ACHN (cell line): ENCODE measurements around the gene BCAS4.

ENCODE experiments used
- DNase-seq: peaks from one replicate; pipeline ENCODE4 v3.0.0-alpha.2; 2015
- in situ Hi-C: cut with HindIII; loops from 2 replicates; pipeline ENCODE4 v1.10.0; 2017; ENCODE audit warnings: low sequenced_read_pairs, low pct_ligation_motif_present, low pct_unique_long_range_greater_than_20kb

Gene BCAS4

DNA sequence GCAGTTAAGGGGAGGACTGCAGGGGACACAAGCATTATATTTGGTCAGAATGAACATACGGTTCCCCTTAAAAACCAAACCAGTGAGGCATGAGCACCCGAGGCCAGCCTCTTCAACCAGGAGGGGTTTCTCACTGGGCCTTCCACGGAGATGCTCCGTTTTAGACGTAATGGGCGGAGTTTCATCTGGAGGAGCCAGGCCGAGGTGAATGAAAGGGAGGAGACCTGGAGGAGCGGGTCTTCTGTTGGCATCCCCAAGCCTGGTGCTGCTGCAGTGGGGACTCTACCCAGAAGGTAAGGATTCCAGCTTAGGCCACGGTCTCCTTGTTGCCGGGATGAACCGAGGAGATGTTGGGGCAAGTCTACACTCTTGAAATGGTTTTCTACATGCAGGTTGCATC, 89.0 kb downstream of the BCAS4 start:
- in situ Hi-C loops: no loop called here
- no peak for DNase-seq

DNA sequence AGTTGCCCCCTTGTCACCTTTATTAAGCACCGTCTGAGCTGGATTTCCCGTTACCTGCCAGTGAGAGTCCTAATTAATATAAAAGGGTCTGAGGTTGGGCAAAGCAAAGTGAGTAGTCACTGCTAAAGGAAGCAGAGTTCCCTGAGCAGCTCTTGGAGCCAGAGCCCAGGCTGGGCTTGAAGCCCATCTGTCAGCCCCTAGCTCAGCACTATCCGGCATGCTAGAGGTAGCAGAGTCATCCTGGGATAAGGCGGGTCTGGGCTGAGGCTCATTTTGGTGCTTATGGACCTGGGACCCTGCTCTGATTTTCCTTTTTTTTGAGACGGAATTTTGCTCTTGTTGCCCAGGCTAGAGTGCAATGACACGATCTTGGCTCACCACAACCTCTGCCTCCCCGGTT, 90.2 kb downstream of the BCAS4 start:
- in situ Hi-C loops: no loop called here

DNA sequence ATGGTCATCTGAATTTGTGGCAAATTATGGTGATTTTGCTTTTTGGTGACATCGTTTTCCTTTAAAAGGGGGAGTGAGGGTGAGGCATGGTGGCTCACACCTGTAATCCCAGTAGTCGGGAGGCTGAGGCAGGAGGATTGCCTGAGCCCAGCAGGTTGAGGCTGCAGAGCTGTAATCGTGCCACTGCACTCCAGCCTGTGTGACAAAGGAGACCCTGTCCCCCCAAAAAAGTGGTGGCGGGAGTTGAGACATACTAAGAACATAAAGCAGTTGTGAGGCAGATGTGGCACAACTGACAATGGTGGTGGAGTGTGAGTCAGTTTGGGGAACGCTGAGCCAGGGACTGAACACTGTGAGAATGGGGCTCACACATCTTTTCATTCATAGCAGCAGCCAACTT, 90.9 kb downstream of the BCAS4 start:
- no peak for DNase-seq
- in situ Hi-C loops: no loop called here

More for the DNA sequence above, 90.2 kb downstream of the BCAS4 start:
- no peak for DNase-seq

DNA sequence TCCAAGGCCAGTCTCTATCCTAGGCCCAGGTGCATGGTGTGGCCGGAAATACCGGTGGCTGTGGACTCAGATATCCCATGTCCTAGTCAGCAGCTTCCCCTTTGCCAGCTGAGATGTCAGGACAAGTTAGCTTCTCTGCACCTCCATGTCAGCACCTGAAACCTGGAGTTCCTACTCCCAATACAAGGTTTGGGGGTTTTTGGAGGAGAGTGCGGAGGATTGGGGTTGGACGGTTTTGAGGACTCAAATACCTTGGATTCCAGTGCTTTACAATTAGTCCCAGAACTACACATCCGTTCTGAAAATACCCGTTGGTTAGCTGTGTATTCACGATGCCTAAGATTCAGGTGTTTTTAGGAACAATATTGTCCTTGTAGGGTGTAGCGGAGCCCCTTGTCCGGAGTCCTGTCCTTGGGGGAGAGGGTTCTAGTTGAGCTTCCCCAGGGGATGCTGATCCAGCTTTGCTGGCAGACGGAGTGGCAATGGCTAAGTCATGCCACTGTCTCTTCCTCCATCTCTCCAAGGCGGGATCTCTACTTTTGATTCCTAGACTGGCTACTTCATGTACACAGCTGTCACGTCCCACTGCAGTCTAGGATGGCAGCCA, 91.4 kb downstream of the BCAS4 start:
- DNase-seq: no peak
- in situ Hi-C loops: no loop called here

DNA sequence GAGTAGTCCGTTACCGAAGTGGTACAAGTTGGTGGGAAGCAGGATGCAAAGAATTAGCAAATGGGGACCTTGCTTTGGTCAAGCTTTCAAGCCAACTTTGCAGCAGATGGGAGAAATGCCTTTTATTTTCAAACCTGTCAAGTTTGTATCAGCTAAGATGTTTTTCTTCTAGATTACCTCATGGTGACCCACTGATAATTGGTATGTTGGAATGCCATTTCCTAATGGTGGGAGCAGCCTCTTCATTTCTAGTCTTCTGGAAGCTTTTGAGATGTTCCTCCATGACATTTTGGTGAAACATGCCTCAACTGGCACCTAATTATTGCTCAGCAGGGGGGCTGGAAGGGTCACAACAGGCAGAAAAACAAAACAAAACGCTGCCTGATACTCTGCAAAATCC, 92.7 kb downstream of the BCAS4 start:
- DNase-seq: no peak
- in situ Hi-C loops: no loop called here

DNA sequence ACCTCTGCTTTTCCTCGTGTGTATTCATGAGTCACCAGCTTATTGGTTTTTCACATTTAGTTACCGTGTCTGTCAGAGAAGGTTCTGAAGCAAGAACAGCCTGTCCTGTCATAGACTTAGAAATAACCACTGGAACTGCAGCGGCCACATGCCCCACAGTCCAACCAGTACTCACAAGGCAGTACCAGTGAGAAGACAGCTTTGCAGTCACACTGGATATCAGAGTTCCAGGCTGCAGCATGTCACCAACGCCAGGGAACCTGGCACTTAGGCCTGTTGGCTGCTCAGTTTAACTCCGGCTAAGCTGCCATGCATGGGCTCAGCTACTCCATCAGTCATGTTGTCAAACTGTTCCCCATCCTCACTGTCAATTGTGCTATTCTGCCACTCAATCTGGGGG, 96.3 kb downstream of the BCAS4 start:
- DNase-seq: no peak
- in situ Hi-C loops: no loop called here

DNA sequence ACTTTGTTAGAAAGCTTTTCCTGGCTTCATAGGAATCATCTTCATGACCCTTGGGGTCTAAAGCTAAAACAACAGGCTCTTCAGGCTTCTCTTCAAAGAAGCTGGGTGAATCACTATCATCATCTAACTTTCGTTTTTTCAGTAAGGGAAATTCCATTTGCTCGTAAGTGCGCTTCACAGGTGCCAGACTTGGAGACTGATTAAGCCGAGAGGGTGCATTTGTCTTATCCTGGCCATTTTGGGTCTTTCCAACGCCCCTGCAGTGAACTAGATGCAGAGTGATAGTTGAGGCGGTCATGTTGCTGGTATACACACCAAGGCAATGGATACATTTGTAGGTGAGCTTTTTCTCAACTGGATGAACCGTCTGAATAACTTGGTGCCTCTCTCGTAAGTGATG, 97.5 kb downstream of the BCAS4 start:
- no peak for DNase-seq
- in situ Hi-C loops: no loop called here

DNA sequence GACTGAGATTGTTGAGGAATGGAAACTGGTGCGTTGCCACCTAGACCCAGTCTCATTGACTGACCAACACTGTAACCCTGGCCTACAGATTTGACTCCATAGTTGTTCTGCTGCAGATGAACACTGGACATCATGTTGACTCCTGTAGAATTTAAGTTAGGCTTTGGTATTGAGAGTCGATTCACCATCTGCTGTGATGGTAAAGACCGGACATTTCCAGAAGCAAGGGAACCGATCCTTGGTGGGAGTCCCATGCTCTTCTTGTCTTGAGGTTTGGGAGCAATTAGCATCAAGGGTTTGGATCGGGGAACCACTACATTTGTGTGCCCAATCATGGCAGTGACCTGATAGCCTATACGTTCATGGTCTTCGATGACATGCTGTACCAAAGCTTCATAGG, 98.8 kb downstream of the BCAS4 start:
- in situ Hi-C loops: no loop called here
- DNase-seq: no peak

DNA sequence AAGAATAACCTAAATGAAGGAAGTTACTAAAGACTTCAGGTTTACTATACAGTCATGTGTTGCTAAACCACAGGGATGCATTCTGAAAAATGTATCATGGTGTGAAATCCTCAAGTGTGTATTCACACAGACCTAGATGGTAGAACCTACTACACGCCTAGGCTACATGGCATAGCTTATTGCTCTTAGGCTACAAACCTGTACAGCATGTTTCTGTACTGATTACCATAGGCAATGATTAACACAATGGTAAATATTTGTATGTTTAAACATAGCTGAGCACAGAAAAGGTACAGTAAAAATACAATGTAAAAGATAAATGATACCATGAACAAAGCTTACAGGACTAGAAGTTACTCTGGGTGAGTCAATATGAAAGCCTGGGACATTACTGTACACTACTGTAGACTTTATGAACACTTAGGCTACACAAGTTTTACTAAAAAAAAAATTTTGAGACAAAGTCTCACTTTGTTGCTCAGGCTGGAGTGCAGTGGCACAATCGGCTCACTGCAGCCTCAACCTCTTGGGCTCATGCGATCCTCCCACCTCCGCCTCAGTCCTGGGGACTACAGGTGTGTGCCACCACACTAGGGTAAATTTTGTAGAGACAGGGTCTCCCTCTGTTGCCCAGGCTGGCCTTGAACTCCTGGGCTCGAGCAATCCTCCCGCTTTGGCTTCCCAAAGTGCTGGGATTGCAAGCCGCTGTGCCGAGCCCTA, 100.4 kb downstream of the BCAS4 start:
- DNase-seq: no peak
- in situ Hi-C loops: no loop called here

DNA sequence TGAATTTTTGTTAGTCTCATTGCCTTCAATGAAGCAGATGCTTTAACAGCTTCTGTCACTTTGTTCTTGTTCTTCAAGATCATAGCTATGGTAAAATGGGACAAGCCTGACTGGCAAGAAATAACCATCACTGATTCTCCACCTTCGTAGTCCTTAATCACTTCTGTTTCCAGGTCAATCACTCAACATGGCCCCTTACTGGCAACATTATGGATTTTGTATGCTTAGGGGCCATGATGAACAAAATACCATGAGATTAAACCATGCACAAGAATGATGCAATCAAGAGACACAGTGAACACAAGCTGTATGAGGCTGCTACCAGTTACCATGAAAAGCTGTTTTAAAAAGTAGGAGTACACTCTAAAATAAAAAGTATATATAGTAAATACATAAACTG, 103.6 kb downstream of the BCAS4 start:
- in situ Hi-C loops: no loop called here
- DNase-seq: no peak

DNA sequence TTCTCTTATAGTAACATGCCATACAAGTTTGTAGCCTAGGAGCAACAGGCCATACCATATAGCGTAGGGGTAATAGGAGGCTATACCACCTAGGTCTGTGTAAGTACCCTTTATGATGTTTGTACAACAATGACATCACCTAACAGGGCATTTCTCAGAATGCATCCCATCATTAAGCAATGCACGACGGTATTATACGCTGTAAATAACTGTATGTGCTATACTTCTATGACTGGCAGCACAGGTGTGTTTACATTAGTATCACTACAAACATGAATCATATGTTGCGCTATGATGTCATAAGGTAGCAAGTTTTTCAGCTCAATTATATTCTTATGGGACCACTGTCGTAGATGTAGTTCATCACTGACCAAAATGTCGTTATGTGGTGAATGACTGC, 105.4 kb downstream of the BCAS4 start:
- DNase-seq: no peak
- in situ Hi-C loops: no loop called here

DNA sequence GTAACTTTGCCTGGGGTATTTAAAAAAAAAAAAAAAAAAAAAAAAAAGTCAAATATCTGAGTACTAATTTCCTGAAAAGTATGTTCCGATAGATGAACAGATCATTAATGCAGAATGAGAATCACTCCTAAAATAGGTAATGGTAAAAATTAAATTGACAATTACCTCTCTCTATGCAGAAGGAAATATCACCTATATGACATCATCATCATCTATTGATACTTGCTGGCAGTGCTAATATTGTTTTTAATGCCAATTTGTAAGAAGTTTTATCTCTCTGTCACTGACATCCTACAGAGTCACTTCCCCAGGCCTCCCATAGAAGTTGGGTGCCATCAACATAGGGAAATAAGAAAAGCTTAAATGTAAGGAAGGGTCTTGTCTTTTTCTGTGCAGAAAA, 106.4 kb downstream of the BCAS4 start:
- in situ Hi-C loops: no loop called here
- no peak for DNase-seq

DNA sequence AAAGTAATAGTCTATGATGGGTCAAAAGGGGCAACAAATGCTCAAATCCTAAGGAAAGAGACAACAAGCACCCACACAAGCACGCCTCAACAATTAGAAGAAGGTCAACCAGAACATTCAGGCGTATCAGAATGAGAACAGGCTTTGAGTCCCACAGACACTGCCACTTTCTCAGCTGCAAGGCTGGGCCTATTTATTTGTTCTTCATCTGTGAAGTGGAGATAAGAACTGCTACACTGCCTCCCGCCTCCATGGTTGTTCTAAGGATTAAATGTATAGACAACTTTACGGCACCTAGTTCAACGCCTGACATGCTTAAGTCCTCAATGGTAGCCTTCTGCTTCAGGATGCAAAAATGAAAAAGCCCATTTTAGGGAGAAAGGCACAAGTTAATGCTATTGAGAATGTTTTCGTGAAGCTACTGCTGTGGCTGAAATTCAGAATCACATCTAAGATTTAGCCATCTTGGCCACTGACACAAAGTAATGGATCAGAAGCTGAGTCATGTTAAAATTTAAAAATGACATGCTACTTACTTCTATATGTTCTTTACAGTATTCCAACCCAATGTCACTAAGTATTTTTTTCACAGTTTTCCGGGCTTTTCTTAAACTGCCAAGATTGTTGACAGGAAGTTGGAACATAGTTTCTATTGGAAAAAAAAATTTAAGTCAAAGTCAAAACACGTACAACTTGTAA, 108.6 kb downstream of the BCAS4 start:
- DNase-seq: no peak
- in situ Hi-C loops: no loop called here

DNA sequence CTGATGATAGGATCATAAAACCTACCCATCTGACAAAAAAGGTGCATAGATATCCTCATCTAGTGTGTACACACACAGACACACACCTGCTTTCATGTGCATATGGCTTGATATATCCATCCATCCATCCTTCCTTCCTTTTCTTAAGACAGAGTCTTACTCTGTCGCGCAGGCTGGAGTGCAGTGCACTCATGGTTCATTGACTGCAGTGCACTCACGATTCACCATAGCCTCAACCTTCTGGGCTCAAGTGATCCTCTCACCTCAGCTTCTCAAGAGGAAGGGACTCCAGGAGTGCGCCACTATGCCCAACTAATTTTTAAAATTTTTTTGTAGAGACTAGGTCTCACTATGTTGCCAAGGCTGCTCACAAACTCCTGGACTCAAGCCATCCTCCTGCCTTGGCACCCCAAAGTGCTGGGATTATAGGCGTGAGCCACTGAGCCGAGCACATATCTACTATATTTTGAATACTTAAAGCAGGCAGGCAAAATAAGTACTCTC, 109.3 kb downstream of the BCAS4 start:
- DNase-seq: no peak
- in situ Hi-C loops: no loop called here

DNA sequence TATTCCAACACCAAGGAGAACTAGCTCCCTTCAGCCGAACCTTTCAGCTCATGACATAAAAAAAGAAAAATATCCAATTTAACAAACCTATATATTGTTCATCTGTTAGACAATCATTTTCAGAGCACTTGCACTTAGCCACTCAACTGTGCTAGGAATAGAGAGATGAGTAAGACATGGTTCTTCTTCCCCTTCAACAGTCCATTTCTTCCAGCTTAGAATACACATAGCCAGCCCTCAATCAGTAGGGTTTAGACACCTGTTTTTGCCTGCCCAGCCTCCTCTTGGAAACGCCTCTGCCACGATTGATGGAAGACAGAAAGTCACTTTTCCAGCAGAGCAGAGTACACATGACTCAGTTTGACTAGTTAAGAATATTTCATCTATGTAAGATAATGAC, 114.6 kb downstream of the BCAS4 start:
- in situ Hi-C loops: no loop called here
- no peak for DNase-seq

DNA sequence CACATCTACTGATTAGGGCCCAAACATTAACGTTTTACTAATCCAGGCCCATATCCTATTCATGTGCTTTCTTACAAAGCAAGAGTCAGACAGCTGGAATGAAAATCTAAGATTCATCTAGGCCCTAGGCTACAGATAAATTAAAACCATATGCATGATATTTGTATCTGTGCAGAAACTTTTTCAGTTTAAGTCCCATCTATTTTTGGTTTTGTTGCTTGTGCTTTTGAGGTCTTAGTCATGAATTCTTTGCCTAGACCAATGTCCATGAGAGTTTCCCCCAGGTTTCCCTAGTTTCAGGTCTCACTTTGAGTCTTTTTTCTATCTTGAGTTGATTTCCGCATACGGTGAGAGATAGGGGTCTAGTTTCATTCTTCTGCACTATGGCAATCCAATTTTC, 116.2 kb downstream of the BCAS4 start:
- no peak for DNase-seq
- in situ Hi-C loops: no loop called here

DNA sequence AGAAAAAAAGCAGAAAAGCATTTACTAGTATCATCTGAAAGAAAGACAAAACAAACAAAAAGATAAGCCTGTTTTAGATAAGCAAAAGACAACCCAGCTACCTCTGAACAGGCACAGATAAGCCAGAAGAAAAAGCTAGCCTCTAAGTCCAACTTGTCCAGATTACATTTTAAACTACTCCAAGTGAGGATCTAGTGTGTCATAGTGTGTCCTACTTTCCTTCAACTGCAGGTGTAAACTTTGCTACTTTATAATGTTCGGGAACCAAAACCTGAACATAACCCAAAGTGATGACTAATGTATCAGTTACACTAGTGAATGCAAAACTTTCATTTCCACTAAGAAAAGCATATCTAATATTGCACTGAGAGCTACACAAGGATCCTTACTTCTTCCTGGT, 116.9 kb downstream of the BCAS4 start:
- in situ Hi-C loops: no loop called here
- DNase-seq: no peak

DNA sequence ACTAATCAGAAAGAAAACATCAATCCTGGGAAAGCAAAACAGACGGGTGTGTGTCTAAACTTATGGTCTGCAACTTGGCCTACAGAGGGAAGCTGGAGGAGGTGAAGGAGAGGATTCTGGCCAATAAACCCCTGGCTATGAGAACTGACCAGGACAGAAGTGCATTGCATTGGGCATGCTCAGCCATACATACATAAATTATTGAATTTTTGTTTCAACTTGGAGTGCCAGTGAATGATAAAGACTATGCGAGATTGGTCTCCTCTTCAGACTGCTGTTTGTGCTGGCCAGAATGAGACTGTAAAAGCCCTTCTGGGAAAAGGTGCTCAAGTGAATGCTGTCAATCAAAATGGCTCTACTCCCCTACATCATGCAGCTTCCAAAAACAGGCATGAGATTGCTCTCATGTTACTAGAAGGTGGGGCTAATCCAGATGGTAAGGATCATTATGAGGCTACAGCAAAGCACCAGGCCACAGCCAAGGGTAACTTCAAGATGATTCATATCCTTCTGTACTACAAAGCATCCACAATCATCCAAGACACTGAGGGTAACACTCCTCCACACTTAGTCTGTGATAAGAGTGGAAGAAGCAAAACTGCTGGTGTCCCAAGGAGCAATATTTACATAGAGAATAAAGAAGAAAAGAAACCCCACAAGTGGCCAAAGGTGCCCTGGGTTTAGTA, 119.0 kb downstream of the BCAS4 start:
- peak; percentile 14 for DNase-seq
- in situ Hi-C loops: no loop called here

DNA sequence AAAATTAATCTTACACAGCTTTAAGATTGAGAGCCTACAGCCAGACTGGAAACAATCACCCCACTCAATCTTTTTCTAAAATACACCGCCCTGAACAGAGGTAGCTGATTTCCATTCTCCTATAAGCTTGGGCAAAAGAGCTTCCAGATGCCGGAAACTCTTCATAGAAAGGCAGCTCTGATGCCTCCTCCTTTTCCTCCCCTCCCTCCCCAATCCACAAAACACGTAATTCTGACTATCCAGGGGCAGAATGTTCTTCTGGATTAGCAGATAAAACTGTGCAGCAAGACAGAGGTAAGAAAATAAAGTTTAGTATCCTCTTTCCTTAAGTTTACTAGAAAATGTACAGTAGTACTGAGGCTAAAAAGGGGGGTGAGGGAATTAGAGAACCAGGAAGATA, 120.6 kb downstream of the BCAS4 start:
- in situ Hi-C loops: no loop called here

More for the DNA sequence above, 120.6 kb downstream of the BCAS4 start:
- no peak for DNase-seq
